Progenitor cell of endocrine pancreas (in vitro differentiated cells): ENCODE data around the gene ERO1A. TPM values are rescaled to one million over a fixed set of nuclear protein-coding genes. Genes with fewer than 3 reads are reported as not detected.

Experiments
- DNase-seq: peaks from one replicate; pipeline ENCODE4 v3.0.0; 2021; ENCODE audit warnings: low spot score; ENCODE audit not compliant: unreplicated experiment
- H3K27ac Mint-ChIP-seq: 2 replicates; pipeline ENCODE4 v1.8.0; 2021; ENCODE audit warnings: mild to moderate bottlenecking, moderate library complexity, mixed read lengths
- H3K27me3 Mint-ChIP-seq: 2 replicates; pipeline ENCODE4 v1.8.0; 2021; ENCODE audit warnings: mixed read lengths
- H3K36me3 Mint-ChIP-seq: 2 replicates; pipeline ENCODE4 v1.8.0; 2022; ENCODE audit warnings: mixed read lengths; ENCODE audit not compliant: insufficient read depth
- H3K4me1 Mint-ChIP-seq: 2 replicates; pipeline ENCODE4 v1.8.0; 2021; ENCODE audit warnings: low read depth, mixed read lengths
- H3K4me3 Mint-ChIP-seq: 2 replicates; pipeline ENCODE4 v1.8.0; 2021; ENCODE audit warnings: low read depth, mild to moderate bottlenecking, moderate library complexity, mixed read lengths
- H3K9me3 Mint-ChIP-seq: 2 replicates; pipeline ENCODE4 v1.8.0; 2021; ENCODE audit warnings: low read depth, mixed read lengths
- total RNA-seq: library from RNA; stranded (reverse); gene quantifications from 2 replicates; pipeline ENCODE4 v1.2.1, GENCODE V29; 2021
- TF ChIP-seq, protein P1 (sequence below): fragments of 200-600 bp; sonication (generic); IDR thresholded peaks from one replicate; pipeline ENCODE4 v1.5.0; 2021; ENCODE audit warnings: antibody characterized with exemption, mild to moderate bottlenecking; ENCODE audit not compliant: unreplicated experiment

Gene ERO1A
- total RNA-seq, 1 donor from 2014 or later, result 51.0 TPM

DNA sequence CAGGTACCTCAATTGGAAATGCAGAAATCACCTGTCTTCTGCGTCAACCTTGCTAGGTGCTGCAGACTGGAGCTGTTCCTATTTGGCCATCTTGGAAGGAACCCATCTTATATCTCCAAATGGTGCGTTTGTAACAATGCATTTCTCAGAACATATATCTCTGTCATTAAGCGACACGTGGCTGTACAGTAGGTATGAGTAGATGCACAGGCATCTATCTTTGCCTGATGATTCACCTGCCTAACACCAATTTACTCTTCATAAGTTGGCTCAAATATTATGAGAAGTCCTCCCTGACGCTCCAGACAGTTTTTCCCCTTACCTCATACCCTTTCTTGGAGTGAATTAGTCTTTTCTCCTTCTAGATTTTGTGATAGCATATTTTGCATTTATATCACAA, 98.5 kb downstream of the ERO1A start:
- H3K4me3 Mint-ChIP-seq, result no peak overlapping the region
- DNase-seq, result no peak
- H3K4me1 Mint-ChIP-seq, result peaks cover 3% of the 10 kb centered on the region
- peaks cover 28% of the 10 kb centered on the region for H3K36me3 Mint-ChIP-seq
- H3K27me3 Mint-ChIP-seq, result no peaks in the 10 kb centered on the region
- TF ChIP-seq, protein P1, sequence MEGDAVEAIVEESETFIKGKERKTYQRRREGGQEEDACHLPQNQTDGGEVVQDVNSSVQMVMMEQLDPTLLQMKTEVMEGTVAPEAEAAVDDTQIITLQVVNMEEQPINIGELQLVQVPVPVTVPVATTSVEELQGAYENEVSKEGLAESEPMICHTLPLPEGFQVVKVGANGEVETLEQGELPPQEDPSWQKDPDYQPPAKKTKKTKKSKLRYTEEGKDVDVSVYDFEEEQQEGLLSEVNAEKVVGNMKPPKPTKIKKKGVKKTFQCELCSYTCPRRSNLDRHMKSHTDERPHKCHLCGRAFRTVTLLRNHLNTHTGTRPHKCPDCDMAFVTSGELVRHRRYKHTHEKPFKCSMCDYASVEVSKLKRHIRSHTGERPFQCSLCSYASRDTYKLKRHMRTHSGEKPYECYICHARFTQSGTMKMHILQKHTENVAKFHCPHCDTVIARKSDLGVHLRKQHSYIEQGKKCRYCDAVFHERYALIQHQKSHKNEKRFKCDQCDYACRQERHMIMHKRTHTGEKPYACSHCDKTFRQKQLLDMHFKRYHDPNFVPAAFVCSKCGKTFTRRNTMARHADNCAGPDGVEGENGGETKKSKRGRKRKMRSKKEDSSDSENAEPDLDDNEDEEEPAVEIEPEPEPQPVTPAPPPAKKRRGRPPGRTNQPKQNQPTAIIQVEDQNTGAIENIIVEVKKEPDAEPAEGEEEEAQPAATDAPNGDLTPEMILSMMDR, result no peak
- H3K9me3 Mint-ChIP-seq, result peaks cover 28% of the 10 kb centered on the region
- no peak overlapping the region for H3K27ac Mint-ChIP-seq

DNA sequence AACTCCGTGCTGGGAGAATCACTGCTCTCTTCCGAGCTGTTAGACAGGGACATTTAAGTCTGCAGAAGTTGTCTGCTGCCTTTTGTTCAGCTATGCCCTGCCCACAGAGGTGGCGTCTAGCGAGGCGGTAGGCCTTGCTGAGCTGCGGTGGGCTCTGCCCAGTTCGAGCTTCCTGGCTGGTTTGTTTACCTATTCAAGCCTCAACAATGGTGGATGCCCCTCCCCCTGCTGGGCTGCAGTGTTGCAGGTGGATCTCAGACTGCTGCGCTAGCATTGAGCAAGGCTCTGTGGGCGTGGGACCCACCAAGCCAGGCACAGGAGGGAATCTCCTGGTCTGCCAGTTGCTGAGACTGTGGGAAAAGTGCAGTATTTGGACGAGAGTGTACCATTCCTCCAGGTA, 99.0 kb downstream of the ERO1A start:
- Mint-ChIP-seq H3K27ac (no peak overlapping the region), H3K36me3 (peaks cover 32% of the 10 kb centered on the region), H3K27me3 (no peaks in the 10 kb centered on the region), H3K9me3 (peaks cover 34% of the 10 kb centered on the region), H3K4me3 (no peak overlapping the region), H3K4me1 (peaks cover 3% of the 10 kb centered on the region)
- no peak for DNase-seq
- TF ChIP-seq, protein P1, result no peak

DNA sequence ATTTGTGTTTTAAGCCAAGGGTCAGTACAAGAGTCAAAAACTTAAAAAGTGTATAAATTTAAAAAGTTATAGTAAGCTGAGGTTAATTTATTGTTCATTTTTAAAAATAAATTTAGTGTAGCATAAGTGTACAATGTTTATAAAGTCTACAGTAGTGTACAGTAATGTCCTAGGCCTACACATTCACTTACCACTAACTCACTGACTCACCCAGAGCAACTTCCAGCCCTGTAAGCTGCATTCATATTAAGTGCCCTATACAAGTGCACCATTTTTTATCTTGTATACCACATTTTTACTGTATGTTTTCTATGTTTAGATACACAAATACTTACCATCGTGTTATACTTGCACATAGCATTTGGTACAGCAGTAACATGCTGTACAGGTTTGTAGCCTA, 105.0 kb downstream of the ERO1A start:
- Mint-ChIP-seq H3K27ac (no peak overlapping the region), H3K27me3 (no peaks in the 10 kb centered on the region), H3K4me1 (peaks cover 5% of the 10 kb centered on the region), H3K36me3 (peaks cover 25% of the 10 kb centered on the region), H3K9me3 (peaks cover 36% of the 10 kb centered on the region), H3K4me3 (no peak overlapping the region)
- TF ChIP-seq, protein P1, result no peak
- DNase-seq, result no peak

Other genes with a start within 250 kb of the ERO1A start
- gene TXNDC16, start 143.1 kb downstream of the ERO1A start, total RNA-seq, result 18.9 and 25.0 TPM in 2 replicates
- gene GPR137C, start 142.7 kb downstream of the ERO1A start, total RNA-seq, result 8.7 and 10.1 TPM in 2 replicates
- gene PSMC6, start 11.6 kb upstream of the ERO1A start, total RNA-seq, result 113 and 119 TPM in 2 replicates
- 12.1 and 13.6 TPM in 2 replicates for gene STYX, start 34.6 kb upstream of the ERO1A start, total RNA-seq
- gene GNPNAT1, start 96.0 kb upstream of the ERO1A start, total RNA-seq, result 19.9 and 25.3 TPM in 2 replicates